HG03025 (cell line): Measurements from ENCODE around the gene HLA-DOB.

Experiments used
- ATAC-seq: cut with Tn5 transposase; IDR thresholded peaks from one replicate; pipeline ENCODE4 v1.9.1; 2021; ENCODE audit warnings: mild to moderate bottlenecking, moderate library complexity; ENCODE audit not compliant: unreplicated experiment, low FRiP score

The HLA-DOB gene

DNA sequence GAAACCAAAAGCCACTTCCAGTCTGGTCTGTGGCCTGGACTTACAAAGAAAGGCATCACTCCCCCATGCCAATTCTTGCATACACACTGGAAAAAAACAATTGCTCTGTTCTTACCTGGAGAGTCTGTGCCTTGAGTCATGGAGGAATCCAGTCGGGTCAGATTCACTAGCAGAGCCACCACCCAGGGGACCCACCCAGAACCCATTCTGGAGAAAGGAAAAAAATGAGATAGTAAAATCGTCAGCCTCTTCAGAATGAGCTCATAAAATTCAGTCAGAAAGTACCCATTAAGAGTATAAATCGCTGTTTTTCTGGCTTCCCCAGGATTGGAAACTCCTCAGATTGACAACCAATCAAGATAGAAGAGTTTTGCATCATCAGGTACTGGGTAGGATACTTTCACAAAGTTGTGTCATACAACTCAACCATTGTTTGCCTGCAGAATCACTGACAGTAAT is at the start of gene HLA-DOB:
TSS of gene HLA-DOB (minus strand) at position 257 of the 459 bp plus-strand sequence. CDS start at position 206, 51 bp downstream.
- ATAC-seq: no peak

DNA sequence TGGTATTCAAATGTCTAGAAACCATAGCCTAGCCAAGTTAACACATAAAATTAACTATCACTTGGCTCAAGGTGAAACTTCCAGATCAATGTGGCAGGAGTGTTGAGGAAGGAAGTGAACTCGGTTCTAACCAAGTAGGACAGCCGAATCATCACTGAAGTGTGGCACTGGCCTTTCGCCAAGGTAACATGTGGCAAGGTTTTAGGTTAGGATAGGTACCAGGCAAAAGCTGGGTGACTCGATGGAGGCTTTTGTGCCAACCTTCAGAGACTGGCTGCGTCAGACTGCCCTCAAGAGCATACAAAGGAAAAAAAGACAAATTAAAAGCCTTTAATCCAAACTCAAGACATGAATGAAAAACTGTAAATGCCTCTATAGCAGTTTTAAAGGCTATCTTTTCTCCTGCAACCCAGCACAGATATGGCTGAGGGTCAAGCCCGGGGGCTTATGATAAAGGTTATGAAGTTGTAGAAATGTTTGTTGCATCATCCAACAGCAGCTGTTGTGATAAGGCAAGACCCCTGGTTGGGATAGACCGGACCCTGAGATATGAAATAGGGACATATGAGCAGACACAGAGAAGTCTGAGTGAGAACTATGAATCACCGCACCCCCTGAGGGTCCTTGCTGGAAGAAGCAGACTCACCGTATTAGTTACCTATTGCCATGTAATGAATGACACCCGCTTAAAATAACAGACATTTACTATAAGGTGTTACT is 49.1 kb upstream of the HLA-DOB start:
- ATAC-seq: no peak

DNA sequence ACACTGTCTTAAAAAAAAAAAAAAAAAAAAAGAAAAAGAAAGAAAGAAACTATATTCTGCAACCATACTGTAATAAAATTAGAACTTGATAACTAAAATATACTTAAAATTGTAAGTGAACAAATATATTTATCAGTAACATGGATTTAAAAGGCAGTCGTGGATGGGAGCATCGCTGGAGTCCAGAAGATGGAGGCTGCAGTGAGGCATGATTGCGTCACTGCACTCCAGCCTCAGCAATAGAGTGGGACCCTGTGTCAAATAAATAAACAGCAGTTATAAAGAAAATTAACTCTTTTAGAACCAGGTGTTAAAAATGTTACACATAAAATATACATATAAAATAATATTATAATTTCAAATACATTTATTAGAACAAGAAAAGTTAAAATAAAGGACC is 45.9 kb upstream of the HLA-DOB start:
- ATAC-seq: no peak

DNA sequence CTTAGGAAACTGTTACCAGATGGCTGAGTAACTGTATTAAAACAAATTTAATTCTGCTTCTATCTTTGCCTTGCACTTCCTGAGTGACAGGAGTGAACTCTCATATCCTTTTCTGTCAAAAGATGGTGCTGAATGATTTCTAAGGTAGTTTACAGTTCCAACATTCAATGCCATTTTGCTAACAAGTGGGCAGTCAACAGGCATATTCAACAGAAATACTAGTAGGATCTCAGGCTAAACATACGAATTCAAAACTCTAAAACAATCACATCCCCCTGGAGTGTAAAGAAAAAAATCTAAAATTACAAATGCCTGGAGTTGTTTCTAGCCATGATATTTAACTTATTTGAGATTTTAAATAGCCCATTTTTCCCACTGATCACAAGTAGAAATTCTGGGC is 43.9 kb upstream of the HLA-DOB start:
- no peak for ATAC-seq

DNA sequence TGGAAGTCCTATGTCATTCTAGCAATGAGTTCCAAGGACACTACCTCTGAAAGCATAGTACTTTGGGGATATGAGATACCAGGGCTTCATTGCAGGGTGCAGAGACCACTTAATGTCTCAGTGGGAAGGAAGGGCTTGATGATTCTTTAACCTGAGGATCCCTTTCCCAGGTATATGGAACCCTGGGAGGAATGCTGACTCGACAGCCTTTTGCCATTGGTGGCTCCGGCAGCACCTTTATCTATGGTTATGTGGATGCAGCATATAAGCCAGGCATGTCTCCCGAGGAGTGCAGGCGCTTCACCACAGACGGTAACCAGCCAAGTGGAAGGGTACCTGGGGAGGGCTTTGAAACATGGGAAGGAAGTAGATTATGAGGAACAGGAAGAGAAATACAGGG is 41.4 kb upstream of the HLA-DOB start:
- ATAC-seq: no peak

DNA sequence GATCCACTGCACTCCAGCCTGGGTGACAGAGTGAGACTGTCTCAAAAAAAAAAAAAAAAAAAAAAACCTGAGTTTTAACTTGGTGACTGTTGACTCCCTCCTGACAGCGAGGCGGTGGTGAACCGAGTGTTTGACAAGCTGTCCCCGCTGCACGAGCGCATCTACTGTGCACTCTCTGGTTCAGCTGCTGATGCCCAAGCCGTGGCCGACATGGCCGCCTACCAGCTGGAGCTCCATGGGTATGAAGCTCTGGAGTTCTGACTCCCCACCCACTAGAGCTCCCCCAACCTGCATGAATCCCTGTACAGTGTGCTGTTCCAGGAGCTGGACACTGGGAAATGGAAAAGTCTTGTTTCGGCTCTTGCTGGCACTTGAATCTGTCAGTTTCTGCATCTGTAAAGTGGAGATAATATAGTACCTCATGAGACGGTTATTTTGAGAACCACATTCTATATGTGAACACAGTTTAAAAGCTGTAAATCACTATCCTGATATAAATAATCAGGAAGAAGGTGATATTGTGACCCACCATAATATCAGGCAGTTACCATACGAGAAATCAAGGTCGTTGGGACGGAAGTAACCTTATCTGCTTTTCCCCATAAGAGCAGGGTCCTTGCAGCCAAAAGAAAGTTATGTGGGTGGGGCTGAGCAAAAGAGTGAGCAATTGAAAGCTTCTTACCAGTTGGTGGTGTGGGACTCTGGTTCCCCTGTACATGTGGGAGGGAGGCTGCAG is 40.5 kb upstream of the HLA-DOB start:
- no peak for ATAC-seq

DNA sequence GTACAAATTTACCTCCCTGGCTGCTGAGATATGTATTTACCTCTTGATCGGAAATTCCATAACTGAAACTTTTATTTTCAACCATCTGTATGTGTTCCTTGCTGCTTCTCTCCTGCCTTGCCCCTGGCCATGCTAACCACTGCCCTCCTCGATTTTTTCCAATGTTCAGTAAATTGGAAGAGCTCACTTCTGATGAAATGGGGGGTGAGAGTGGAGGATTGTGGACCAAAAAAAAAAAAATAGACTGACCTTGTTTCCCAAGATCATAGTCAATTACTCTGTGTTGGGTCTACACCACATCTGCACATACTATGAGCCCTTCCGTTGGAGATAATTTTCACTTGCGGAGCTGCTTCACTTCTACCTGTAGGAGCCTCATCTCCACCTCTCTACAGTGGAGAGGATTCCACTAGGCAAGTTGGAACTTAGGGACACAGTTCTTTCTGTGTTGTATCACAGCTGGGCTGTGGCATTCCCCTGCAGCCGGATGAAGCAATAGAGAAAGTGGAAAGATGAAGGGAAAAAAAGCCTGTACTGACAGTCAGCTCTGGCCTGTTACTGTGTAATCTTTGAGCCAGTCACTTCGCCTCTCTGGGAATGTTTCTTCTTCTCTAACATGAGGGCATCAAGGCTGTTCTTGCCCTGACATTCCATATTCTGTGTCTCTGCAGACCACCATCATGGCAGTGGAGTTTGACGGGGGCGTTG is 38.8 kb upstream of the HLA-DOB start:
- ATAC-seq: no peak

DNA sequence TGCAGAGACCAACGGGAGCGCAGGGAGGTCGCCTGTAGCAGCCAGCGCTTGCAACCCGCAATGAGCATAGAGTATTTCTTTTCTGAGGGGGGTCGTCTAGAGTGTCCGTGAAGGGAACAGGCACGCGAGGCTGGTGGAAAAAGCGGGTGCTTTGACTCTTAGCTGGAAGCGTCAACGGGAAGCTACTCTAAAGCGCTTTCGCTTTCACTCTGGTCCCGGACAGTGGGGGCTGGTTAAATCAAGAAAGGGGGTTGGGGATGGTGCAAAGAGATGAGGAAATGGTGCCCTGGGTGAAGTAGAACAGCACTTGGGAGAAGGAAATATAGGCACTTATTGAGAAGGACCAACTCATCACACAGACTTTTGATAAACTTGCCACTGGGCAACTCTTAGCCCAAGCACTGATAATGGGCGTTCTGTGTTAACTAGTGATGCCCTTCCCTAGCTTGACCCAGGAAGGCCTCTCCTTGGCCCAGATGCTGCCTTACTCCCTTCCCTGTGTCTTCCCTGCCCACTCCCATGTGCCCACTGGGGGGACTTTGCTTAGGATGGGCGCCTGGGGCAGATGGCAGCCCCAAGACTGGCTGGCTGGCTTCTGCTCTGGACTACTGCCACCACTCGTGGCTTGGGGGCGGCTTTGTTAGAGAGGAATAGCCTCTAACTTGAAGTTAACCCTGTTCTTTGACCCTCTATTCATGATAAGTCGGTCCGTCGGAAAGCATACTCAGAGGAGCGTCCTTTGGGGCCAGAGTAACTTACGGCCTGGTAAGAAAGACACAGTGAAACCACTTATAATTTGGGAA is 37.8 kb upstream of the HLA-DOB start:
- peak; percentile 7 for ATAC-seq

DNA sequence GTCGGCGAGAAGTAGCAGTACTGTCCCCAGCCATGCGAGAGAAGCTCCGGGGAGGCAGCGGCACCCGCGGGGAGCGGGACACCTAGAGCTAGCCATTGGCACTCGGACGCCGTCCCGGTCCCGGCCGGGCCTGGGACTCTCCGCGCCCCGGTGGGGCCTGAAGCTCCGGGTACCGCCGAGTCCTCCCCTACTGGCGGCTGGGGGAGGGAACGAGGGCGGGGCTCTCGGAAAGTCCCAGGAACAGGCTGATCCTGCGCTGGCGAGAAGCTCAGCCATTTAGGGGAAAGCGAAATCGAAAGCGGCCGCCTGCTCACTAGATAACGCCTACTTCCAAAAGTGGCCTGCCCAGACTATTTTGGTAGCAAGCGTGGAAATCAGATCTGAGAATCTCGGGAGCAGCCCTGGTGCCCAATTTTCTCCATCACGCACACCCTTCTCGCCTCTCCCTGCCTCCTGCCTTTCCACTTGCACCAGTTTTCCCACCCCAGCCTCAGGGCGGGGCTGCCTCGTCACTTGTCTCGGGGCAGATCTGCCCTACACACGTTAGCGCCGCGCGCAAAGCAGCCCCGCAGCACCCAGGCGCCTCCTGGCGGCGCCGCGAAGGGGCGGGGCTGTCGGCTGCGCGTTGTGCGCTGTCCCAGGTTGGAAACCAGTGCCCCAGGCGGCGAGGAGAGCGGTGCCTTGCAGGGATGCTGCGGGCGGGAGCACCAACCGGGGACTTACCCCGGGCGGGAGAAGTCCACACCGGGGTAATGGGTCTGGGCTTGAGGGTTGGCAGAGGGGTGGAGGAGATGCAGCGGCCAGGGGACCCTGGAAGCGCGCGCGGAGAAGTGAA is 37.0 kb upstream of the HLA-DOB start, which contains the start of the genes PSMB9 and TAP1:
TSS of gene PSMB9 (plus strand) at position 652 of the 835 bp plus-strand sequence. CDS start at position 690, 38 bp downstream.
TSS of gene TAP1 (minus strand) at position 164 of the 835 bp plus-strand sequence. CDS start at position 96, 68 bp downstream.
- ATAC-seq: peak; percentile 69

DNA sequence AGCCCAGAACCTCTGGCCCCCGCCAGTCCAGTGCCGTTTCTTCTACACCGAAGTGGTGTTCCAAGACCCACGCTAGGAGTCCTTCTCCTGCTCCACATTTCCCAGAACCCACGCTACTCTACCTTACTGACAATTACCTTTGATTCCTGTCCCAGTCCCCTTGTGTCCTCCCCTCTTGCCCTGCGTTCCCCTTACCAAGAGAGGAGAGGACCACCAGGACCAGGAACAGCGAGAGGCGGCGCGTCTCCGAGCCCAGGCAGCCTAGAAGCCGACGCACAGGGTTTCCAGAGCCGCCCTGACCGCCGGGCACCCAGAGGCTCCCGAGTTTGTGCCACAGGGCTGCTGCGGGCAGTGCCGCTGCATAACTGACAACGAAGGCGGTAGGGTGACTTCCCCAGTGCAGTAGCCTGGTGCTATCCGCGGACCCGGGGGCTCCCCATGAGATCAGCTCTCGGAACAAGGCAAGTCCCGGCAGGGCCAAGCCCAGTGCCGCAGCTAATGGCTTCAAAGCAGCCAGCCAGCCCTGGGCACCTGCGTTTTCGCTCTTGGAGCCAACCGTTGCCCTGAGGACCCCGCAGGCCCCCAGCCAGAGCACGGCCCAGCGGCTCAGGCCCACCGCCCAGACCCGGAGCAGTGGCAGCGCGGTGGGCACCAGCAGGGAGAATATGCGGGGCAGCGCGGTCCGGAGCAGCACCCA is 36.2 kb upstream of the HLA-DOB start:
- ATAC-seq: peak; percentile 32

DNA sequence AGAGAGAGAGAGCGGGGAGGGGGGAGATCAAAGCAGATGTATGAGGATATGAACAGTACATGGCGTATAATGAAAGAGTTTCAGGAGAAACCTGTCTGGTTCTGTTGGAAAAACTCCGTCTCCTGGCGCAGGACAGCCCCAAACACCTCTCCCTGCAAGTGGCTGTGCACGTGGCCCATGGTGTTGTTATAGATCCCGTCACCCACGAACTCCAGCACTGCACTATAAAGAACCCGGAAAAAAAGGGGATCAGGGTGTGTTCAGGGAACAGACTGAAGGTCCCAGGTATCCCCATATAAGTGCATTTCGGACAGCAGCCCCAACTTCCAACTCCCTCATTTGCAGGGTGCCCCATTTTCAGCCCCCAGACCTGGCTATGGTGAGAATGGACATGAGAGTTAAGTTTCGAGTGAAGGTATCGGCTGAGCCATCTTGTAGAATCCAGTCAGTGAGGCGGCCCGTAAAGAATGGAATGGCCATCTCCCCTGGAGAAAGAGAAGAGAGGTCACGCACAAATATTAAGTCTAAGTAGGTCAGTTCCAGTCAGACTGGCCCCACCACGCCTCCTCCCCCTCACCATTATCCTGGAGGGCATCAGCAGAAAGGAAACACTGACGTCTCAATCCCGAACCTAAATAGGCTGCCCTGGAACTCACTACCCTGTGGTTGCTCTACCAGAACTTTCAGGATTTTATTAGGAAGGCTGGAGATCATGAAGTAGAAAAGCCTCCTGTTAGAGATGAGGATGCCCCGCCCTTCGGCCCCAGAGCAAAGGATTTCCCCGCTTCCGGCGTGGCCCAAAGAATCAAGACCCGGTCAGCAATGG is 35.4 kb upstream of the HLA-DOB start:
- ATAC-seq: no peak

DNA sequence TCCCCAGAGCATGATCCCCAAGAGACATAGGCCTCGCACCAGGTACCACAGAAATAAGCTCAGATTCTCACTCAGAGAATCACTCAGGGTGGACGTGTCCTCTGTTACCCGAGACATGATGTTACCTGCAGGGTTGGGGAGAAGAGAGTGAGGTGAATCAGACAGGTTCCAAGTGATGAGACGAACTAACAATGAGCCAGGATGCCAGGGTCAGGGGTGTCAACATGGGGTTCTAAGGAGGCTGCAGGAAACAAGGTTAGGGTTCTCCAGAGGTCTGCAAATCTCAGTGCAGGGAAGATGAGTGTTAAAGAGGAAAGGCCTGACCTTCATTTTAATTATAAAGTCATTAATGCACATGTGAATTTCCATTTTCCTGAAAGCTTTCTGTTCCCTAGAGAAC is 34.2 kb upstream of the HLA-DOB start:
- no peak for ATAC-seq

DNA sequence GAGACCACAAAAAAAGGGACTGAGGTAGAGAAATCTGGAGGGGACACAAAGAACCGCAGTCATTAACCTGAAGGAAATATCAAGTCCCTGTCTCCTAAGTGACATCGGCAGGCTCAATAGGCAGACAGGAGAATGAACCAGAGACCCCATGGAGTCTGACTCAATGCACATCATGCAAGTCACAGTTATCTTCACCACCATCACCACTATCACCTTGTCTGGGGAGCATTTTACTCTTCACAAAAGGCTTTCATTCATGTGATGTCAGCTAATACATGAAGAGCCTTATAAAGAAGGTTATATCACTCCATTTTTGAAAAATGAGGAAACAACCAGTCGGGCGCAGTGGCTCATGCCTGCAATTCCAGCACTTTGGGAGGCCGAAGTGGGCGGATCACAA is 32.3 kb upstream of the HLA-DOB start:
- ATAC-seq: no peak

DNA sequence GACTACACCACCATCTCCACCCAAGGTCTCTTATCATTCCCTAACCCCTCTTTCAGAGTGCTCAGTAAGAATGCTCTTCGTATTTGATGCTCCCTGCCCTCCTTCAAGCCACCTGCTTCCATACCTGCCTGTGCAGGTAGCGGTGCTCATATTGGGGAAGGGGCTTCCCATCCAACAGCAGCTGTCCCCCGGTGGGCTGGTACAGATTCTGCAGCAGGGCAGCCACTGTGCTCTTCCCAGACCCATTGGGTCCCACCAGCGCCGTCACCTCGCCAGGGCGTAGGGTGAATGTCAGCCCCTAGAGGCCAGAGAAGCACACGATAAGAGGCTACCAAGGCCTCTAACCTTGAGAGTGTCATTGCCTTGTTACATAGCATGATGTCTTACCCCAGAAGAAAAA is 31.0 kb upstream of the HLA-DOB start:
- no peak for ATAC-seq

DNA sequence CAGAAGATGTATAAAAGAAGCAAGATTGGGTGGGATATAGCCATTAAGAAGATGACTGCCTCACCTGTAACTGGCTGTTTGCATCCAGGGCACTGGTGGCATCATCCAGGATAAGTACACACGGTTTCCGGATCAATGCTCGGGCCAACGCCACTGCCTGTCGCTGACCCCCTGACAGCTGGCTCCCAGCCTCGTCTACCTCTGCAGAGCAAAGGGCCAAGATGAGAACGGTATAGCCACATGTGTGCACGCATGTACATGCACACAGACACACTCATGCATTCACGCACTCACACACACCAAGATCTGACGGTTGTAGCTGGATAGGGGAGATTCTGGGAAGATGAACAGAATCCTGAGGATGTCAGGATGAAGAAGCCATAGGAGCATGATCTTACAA is 30.2 kb upstream of the HLA-DOB start:
- ATAC-seq: no peak

DNA sequence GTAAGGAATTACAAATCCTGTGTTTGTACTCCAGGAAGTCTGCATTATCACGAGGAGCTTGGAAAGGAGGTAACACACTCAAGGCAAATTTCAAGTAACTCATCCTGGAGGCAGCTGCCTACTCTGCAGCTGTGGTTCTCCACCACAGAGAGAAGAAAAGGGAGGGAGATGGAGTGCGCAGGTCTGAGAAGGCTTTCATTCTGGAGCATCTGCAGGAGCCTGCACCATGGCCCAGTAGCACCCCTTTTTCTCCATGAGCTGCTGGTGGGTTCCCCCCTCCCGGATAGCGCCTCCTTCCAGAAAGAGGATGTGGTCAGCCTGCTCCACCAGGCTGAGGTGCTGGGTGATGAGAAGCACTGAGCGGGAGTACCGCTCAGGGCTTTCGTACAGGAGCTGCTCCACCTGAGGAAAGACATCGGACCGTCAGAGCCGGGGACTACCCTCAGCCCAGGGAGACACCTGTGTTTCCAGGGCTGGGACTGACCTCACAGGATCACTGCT is 28.6 kb upstream of the HLA-DOB start:
- no peak for ATAC-seq

DNA sequence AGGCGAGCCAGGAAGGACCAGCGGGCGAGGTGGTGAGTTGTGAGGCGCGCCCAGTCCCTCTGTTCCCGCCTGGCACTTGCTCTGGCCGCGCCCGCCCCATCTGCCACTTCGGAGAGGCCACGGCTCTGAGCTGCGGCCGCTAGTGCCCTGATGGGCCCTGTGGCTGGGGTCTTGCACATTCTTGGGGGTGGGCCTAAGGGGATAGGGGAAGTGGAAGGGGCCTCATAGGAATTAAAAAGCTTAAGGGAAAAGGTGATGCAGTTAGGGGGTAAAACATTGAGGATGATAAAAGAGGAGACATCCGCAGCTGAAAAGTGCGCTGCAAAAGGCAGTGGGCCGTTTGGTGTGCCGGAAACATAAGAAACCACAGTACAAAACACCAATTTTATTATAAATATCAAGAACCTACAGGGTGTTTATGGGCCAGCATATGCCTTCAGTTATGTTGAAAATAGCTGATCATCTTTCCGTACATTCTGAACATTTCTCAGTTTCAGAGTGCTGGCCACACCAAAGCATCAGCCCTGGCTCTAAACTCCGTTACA is 28.1 kb upstream of the HLA-DOB start:
- ATAC-seq: no peak
